ENCODE results near the gene LGALS14. TPM values are rescaled to one million over a fixed set of nuclear protein-coding genes. Genes with fewer than 3 reads are reported as not detected.

The LGALS14 gene
- total RNA-seq, 1 experiment from 2014 or later, result not detected

GRCh38 chr19:39692166-39692565, 12.1 kb upstream of the LGALS14 start:
- no peak overlapping the region for H3K4me3 ChIP-seq (ENCODE audit: low read length)
- no peak overlapping the region for H3K4me2 ChIP-seq (ENCODE audit: low read length)
- BruUV-seq (replicated peaks), result no TSS peak
- no peak overlapping the region for H2AFZ ChIP-seq (ENCODE audit: low read length)
- 0 out of 2 replicates have a peak, but pooled peaks cover 3% of the 10 kb centered on the region for H3K4me1 ChIP-seq (ENCODE audit: insufficient read depth, low read length)
- H3K9me3 ChIP-seq (ENCODE audit: low read length), result no peaks in the 10 kb centered on the region
- TF ChIP-seq EZH2 (IDR thresholded peaks at IDR 0.05; ENCODE audit: low read length, unreplicated experiment) (no peak), CTCF (conservative IDR thresholded peaks at IDR 0.05; ENCODE audit: low read depth, low read length) (no peak), EZH2phosphoT487 (IDR thresholded peaks at IDR 0.05; ENCODE audit: borderline replicate concordance, low read length) (no peak)
- H3K27ac ChIP-seq (ENCODE audit: low read length), result no peak overlapping the region
- no peaks in the 10 kb centered on the region for H3K9me2 ChIP-seq (replicated peaks; ENCODE audit: low read length)
- H3K27me3 ChIP-seq (ENCODE audit: low read length), result peaks cover 10% of the 10 kb centered on the region; the same call in 1 of the 2 replicates
- ATAC-seq, result no peak
- no peaks in the 10 kb centered on the region for H4K20me1 ChIP-seq (ENCODE audit: low read length)
- intact Hi-C loops (cut with micrococcal nuclease), result no loop called here
- ChIA-PET CTCF (no interaction called here), POLR2A (ENCODE audit: unreplicated experiment) (no interaction called here)
- DNase-seq, result no peak
- no peak overlapping the region for H3K9ac ChIP-seq (ENCODE audit: low read length)
- H3K36me3 ChIP-seq (ENCODE audit: low read depth, low read length), result no peaks in the 10 kb centered on the region
- no peaks in the 10 kb centered on the region for H3F3A ChIP-seq (ENCODE audit: low read length, unreplicated experiment)
- H3K79me2 ChIP-seq (ENCODE audit: low read length), result no peaks in the 10 kb centered on the region

- no peak overlapping the region for H2AFZ ChIP-seq (ENCODE audit: low read length)
- ChIA-PET CTCF (no interaction called here), POLR2A (ENCODE audit: unreplicated experiment) (no interaction called here)
- no peak overlapping the region for H3K9ac ChIP-seq (ENCODE audit: low read length)
- H3K9me3 ChIP-seq (ENCODE audit: low read length), result no peaks in the 10 kb centered on the region
- H3K4me2 ChIP-seq (ENCODE audit: low read length), result no peak overlapping the region
- no peaks in the 10 kb centered on the region for H3K79me2 ChIP-seq (ENCODE audit: low read length)
- no peak overlapping the region for H3K4me3 ChIP-seq (ENCODE audit: low read length)
- H4K20me1 ChIP-seq (ENCODE audit: low read length), result no peaks in the 10 kb centered on the region
- H3F3A ChIP-seq (ENCODE audit: low read length, unreplicated experiment), result no peaks in the 10 kb centered on the region
- H3K27ac ChIP-seq (ENCODE audit: low read length), result no peak overlapping the region
- TF ChIP-seq EZH2phosphoT487 (IDR thresholded peaks at IDR 0.05; ENCODE audit: borderline replicate concordance, low read length) (no peak), CTCF (conservative IDR thresholded peaks at IDR 0.05; ENCODE audit: low read depth, low read length) (no peak), EZH2 (IDR thresholded peaks at IDR 0.05; ENCODE audit: low read length, unreplicated experiment) (no peak)
- DNase-seq (no peak), ATAC-seq (no peak)
- 0 out of 2 replicates have a peak, but pooled peaks cover 3% of the 10 kb centered on the region for H3K4me1 ChIP-seq (ENCODE audit: insufficient read depth, low read length)
- H3K27me3 ChIP-seq (ENCODE audit: low read length), result peaks cover 11% of the 10 kb centered on the region; the same call in 1 of the 2 replicates
- BruUV-seq (replicated peaks), result no TSS peak
- H3K9me2 ChIP-seq (replicated peaks; ENCODE audit: low read length), result no peaks in the 10 kb centered on the region
- H3K36me3 ChIP-seq (ENCODE audit: low read depth, low read length), result no peaks in the 10 kb centered on the region
- intact Hi-C loops (cut with micrococcal nuclease), result no loop called here
Observed at GRCh38 chr19:39692822-39693221, 11.5 kb upstream of the LGALS14 start.

GRCh38 chr19:39695759-39696158, 8.5 kb upstream of the LGALS14 start:
- no peak for ATAC-seq
- Histone ChIP-seq H3K4me2 (ENCODE audit: low read length) (no peak overlapping the region), H3K27me3 (ENCODE audit: low read length) (peaks cover 28% of the 10 kb centered on the region), H3K36me3 (ENCODE audit: low read depth, low read length) (no peaks in the 10 kb centered on the region), H3K9me3 (ENCODE audit: low read length) (no peaks in the 10 kb centered on the region), H3K4me1 (ENCODE audit: insufficient read depth, low read length) (0 out of 2 replicates have a peak, but pooled peaks cover 3% of the 10 kb centered on the region), H2AFZ (ENCODE audit: low read length) (no peak overlapping the region), H3K27ac (ENCODE audit: low read length) (no peak overlapping the region), H3K9ac (ENCODE audit: low read length) (no peak overlapping the region), H3K9me2 (replicated peaks; ENCODE audit: low read length) (no peaks in the 10 kb centered on the region), H3F3A (ENCODE audit: low read length, unreplicated experiment) (no peaks in the 10 kb centered on the region), H3K79me2 (ENCODE audit: low read length) (no peaks in the 10 kb centered on the region), H3K4me3 (ENCODE audit: low read length) (no peak overlapping the region), H4K20me1 (ENCODE audit: low read length) (no peaks in the 10 kb centered on the region)
- CTCF ChIA-PET, result no interaction called here
- BruUV-seq (replicated peaks), result no TSS peak
- intact Hi-C loops (cut with micrococcal nuclease), result no loop called here
- no peak for DNase-seq
- POLR2A ChIA-PET (ENCODE audit: unreplicated experiment), result no interaction called here
- no peak for TF ChIP-seq EZH2phosphoT487 (IDR thresholded peaks at IDR 0.05; ENCODE audit: borderline replicate concordance, low read length)
- TF ChIP-seq CTCF (conservative IDR thresholded peaks at IDR 0.05; ENCODE audit: low read depth, low read length), result no peak
- TF ChIP-seq EZH2 (IDR thresholded peaks at IDR 0.05; ENCODE audit: low read length, unreplicated experiment), result no peak

Data from PC-3 (cell line).